KBM-7 (cell line): Measurements from ENCODE around the gene WDFY1.
"Not testable (repeated sequence)": the region's sequence is repeated elsewhere in the genome, so short reads cannot be mapped to it uniquely, and the experiment has no call there.

Experiments used
- DNase-seq: peaks from one replicate; pipeline ENCODE4 v3.0.0-alpha.2; 2015
- in situ Hi-C: fragments of 300-500 bp; cut with MboI; formaldehyde crosslinking; loops from 2 replicates; pipeline ENCODE4 v1.14.3; 2020; ENCODE audit warnings: low sequenced_read_pairs, low pct_unique_long_range_greater_than_20kb, mixed read lengths

WDFY1 gene

DNA sequence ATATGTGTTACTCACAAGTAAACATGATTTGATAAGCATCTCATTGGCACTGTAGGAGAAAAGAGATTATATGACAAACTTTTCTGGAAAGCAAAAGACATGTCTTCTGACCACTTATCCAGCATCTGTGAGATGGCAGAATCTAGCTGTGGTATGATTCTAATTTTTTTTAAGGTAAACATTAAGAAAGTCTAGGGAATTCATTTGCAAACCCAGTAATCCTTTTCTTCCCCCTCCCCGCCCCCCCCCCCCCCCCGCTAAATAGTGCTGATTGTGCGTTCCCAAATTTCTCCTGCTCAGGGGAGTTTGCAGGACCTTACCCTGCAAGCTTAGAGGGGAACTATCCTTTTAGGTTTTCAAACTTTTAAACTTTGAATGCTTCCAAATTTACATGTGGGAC lies 24.2 kb upstream of the WDFY1 start:
- DNase-seq: no peak
- in situ Hi-C loops: no loop called here

GRCh38 chr2:223967981-223968380 lies 22.8 kb upstream of the WDFY1 start:
- no peak for DNase-seq
- in situ Hi-C loops: no loop called here

GRCh38 chr2:223959688-223960087 lies 14.6 kb upstream of the WDFY1 start:
- DNase-seq: peak; percentile 43
- in situ Hi-C loops: no loop called here

DNA sequence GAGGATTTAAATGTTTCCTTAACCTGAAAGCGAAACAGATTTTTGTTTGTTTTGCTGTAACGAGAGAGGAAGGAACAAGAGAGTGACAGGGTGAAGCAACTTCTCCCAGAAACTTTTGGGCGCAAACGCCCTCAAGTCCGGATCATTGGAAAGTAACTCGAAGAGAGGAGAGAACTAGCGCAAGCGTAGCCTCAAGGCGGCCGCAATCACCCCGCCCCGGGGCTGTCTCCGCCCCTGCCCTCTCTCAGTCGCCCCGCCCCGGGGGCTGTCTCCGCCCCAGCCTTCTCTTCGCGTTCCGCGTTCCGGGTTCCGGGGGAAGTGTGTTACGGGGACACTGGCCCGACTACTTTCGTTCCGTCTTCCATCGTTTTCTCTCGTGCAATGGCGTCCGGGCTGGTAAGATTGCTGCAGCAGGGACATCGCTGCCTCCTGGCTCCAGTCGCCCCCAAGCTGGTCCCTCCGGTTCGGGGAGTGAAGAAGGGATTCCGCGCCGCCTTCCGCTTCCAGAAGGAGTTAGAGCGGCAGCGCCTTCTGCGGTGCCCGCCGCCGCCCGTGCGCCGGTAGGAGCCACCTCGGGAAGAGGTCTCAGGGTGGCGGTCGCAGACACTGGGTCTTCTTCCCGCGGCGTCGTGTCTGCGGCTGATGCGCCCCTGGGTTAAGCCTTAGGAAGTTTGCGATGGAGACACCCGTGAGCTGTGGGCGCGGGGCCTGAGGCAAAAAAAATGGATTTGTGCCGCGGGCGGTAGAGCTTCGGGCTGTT lies 12.1 kb upstream of the WDFY1 start, which contains the start of gene MRPL44:
Gene MRPL44 (plus strand): TSS at position 372 of the 760 bp plus-strand sequence. CDS start 10 bp downstream, at position 382.
- in situ Hi-C loops: no loop called here

DNA sequence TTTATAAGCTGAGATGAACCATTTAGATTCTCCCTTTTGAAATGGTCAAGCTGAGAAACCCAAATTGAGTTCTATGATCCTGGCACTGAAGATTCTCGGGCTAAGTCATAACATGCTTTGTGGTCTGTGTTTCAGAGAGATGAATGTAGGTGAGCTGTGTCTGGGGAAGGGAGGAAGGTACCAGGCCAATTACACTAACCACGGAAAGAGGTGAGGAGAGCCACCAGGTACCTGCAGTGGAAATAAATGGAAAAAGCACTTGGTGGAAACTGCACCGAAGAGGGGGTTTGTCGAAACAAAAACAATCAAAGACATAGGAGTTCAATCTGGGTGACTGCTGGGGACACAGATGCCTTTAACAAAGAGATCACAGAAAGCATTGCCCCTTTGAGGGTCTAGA lies 11.2 kb upstream of the WDFY1 start:
- no peak for DNase-seq
- in situ Hi-C loops: no loop called here

More for the DNA sequence above, 12.1 kb upstream of the WDFY1 start, which contains the start of gene MRPL44:
- peak; percentile 95 for DNase-seq

DNA sequence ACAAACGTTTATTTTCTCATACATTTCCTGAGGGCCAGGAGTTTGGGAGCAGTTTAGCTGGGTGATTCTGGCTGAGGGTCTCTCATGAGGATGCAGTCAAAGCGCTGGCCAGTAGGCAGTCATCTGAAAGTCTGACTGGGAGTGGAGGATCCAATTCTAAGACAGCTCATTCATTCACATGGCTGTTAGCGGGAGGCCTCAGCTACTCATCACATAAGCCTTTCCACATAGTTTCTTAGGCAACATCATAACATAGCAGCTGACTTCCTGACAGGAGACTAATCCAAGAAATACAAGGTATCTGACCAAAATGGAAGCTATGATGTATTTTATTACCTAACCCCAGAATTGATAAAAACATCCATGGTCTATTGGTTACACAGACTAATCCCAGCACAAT lies 9.3 kb upstream of the WDFY1 start:
- in situ Hi-C loops: no loop called here
- no peak for DNase-seq

DNA sequence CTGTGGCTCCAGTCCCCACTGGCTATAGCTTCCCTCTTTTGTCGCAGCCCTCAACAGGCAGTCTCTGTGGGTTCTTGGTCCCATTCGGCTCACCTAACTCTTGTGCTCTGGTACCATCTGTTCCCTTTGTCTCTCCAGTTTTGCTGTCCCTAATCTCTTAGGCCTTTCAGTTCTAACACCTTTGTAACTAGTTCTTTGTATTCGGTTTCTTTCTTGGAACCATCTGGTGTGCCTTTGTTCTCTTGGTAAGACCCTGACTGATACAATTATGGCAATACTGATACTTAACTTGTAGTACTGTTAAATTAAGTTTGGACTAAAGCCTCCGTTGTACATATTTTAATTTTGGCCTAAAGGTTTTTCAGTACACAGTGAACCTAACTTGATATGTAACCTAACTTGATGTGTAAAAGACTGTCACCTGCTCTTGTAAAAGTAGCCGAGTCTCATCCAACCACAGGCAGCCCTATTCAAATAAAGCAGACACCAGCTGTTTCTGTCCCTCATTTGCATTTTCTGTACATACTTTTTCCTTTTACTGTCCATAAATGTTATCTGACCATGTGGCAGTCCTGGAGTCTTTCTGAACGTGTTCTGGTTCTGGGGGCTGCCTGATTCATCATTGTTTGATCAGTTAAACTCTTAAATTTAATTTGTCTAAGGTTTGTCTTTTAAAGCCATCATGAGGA lies 7.3 kb upstream of the WDFY1 start:
- in situ Hi-C loops: no loop called here

DNA sequence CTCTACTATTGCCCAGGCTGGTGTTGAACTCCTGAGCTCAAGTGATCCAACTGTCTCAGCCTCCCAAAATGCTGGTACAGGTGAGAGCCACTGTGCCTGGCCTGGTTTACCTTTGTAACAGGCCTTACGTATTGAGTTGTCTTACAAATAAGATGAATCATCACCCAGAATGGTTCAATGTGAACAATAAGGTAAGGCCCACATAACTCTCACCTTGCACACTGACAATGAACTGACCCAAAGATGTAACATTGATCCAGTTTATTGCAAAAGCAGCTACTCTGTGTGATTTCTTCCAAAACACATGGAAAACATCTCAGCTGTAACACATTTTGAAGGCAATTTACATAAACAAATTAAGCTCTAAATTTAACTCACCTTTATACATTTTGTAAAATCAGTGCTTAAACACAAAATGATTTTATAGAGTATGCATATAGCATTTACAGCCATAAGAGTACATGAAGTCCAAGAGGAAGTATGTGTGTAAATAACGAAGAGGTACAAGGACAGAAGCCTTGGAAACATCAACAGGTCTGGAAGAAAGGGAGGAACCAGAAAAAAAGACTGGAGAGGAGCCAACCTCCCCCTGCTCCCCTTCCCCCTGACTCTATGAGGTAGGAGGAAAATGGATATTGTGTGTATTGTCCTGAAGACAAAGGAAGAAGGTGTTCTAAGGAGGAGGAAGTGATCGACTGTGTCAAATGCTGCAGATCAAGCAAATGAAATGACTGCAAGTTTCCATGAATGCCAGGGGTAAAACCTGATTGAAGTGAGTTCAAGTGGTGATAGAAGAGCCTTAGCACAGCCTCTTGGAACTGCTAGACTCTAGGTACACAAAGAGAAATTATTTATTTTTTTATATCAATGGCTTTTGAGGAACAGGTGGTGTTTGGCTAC lies 5.6 kb upstream of the WDFY1 start:
- in situ Hi-C loops: no loop called here
- no peak for DNase-seq

More for the DNA sequence above, 7.3 kb upstream of the WDFY1 start:
- DNase-seq: no peak

DNA sequence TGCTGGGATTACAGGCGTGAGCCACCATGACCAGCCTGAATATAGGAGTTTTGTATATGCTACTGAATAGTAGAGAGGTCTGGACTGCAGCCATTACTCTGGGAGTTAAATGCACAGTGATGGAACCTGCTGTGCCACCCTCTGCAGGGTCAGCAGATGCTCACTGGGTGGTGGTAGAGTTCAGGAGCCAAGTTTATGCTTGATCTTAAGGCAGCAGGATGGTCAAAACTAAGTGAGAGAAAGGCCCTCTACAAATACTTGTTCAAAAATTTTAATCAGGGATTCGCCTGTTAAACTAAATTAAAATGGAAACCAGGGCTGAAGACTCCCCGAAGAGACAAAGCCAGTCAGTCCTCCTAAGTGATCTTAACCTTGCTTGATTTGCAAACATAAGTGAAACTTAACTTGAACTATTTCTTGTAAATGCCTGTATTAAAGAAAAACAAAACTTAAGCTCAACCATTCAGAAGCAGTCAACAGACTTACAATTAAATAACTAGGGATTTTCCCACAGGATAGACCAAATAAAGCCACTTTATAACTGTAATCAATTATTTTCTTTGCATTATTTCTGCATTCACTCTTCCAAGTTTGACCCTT lies 4.2 kb upstream of the WDFY1 start:
- no peak for DNase-seq
- in situ Hi-C loops: no loop called here

DNA sequence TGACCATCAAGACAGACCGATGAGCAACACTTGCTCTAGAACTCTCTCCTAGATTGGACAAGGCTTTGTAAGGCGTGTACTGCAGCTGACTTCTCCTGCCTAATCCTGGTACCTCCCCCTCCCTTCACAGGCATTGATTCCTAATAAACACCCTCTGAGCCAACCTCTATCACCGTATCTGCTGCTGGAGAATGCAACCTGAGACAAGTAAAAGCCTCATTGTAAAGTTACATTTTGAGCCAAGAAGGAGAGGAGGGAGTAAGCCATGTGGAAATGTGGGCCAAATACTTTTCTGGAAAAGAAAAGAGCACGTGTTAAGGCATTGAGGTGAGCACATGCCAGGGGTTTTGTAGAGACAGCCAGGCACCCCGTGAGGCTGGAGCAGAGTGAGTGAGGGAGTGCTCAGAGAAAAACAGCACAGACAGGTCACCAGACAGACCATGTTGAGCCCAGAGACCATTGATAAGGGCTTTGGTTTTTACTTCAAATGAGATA lies 2.6 kb upstream of the WDFY1 start:
- no peak for DNase-seq
- in situ Hi-C loops: no loop called here

GRCh38 chr2:223945755-223946154 lies 620 bp upstream of the WDFY1 start:
- no peak for DNase-seq
- in situ Hi-C loops: no loop called here

- in situ Hi-C loops: no loop called here
- peak; percentile 45 for DNase-seq
Measured at GRCh38 chr2:223944166-223944702, 901 bp downstream of the WDFY1 start.

DNA sequence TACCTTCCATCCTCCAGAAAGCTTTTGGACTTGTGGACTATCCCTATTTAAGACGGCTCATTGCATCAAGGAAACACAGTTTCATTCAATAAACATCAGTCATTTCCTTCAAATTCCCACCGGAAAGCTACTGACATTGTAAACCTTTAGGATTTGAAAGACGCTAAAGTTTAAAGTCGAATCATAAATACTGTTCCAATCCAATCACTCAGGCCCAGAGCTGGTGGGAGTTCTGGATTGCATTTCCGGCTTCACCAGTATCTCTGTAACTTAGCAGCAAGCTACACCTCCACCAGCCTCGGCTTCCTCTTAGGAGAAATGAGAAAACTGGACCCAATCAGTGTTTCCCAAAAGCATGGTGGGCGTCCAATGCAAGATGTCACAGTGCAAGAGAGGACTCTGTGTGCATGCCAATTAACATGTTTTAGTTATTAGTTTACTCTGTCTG lies 1.6 kb downstream of the WDFY1 start:
- DNase-seq: peak; percentile 44

DNA sequence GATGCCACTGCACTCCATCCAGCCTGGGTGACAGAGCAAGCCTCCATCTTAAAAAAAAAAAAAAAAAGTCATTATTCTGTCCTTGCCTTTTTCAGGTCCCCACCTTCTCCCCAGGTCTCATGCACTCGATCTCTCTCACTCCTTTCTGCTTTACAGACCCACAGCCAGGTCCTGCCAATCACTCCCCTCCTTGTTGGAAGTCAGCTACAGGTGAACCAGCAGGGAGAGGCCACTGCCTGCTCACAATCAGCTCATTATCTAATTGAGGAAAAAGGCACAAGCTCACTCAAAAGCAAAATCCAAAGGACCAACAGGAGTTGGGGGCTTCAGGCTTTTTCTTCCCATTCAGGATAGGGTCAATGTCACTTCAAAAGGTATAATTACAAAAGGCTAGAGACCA lies 2.0 kb downstream of the WDFY1 start:
- no peak for DNase-seq
- in situ Hi-C loops: no loop called here

More for the DNA sequence above, 1.6 kb downstream of the WDFY1 start:
- in situ Hi-C loops: no loop called here

DNA sequence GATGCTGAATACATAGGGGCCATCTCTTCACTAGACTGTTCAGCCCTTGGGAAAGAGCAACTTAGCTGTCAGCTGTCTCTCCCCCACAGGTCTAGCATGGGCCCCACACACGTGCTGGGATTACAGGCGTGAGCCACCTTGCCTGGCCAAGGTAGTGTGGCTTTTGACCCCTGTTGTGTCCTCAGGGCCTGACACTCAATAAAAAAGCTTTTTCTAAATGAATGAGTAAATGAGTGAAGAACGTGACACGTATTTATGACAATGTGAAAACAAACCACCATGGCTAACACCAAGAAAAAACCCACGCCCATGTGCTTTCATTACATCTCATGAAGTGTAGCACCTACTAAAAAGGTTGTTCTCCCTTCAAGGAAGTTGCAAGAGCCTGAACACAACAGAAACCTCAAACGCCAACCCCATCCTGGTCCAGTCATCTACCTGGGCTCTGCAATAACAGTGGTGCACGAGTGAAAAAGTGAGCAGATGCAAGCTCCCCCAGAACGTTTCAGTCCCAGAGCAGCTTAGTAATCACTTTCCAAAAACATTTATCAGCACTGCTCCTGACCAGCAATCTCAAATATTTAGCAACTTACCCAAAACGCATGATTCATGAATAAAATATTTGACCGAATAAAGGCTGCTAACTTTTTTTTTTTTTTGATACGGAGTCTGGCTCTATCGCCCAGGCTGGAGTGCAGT lies 3.4 kb downstream of the WDFY1 start:
- no peak for DNase-seq
- in situ Hi-C loops: no loop called here

DNA sequence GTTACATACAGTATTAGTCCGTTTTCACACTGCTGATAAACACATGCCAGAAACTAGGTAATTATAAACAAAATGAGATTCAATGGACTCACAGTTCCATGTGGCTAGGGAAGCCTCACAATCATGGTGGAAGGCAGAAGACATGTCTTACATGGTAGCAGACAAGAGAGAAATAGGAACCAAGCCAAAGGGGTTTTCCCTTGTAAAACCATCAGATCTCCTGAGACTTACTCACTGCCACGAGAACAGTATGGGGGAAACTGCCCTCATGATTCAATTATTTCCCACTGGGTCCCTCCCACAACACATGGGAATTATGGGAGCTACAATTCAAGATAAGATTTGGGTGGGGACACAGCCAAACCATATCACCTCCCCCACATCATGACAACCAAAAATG lies 5.7 kb downstream of the WDFY1 start:
- in situ Hi-C loops, DNase-seq: not testable (repeated sequence)

DNA sequence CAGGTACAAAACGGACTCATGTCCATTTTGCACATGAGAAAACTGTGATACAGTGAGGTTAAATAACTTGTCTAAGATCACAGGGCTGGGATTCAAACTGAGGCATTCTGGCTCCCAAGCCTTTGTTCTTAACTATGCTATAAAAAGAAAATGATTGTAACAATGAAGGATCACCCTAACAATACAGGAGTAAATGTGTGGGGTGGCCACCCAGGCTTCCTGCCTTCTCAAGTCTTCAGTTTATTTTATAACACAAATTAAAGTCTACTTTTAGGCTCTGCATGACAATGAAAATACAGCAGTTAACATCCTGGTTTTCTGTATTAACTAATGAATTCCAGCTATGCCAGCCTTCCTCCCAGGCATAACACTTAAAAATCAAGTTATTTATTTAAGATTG lies 7.6 kb downstream of the WDFY1 start:
- no peak for DNase-seq
- in situ Hi-C loops: no loop called here

GRCh38 chr2:223936862-223937326 lies 8.2 kb downstream of the WDFY1 start:
- in situ Hi-C loops: no loop called here
- DNase-seq: no peak
